ENCODE results near the gene CRPPA. TPM values are rescaled to one million over a fixed set of nuclear protein-coding genes. Genes with fewer than 3 reads are reported as not detected.

The CRPPA gene
- 1.4 and 2.6 TPM in 2 replicates for total RNA-seq (ENCODE audit: low replicate concordance)

DNA sequence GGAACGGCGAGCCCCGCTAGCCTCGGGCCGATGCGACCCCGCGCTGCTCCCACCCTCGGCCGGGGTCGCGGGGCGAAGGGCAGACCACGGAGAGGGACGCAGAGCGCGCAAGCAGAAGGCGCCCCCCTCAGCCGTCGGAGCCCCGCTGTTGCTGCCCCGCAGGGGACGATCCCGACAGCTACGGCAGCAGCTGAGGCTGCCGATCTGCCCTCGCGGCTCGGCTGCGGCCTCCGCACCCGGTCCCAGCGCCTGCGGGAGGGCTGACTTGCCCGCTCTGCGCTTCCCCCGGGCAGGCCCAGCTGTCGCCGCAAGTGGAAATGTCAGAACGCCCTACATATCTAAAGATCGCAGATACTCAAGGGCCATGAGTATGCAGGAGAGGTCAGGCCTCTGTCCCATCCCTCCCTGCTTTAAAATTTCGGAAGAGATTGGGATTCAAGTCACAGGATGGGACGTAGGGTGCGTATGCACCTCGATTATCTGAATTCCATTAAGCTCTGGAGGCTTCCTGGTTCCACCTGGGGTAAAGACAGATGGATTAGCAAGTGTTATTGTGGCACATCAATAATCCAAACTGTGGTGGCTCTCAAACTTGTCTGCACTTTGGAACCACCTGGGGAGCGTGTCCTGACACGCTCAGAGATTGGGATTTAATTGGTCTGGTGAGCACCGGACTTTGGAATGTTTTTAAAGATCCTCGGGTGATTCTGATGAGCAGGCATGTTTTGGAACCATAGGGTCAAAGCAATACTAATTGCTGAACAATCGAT is at the start of gene CRPPA:
TSS of gene CRPPA (minus strand) at position 206 of the 770 bp plus-strand sequence. CDS start 216 bp downstream, outside the sequence.
- Histone ChIP-seq H2AFZ (replicated peaks) (peak within 1 kb of the TSS; percentile 79), H3K27me3 (no peaks in the 10 kb centered on the region), H3K4me3 (peak within 1 kb of the TSS; percentile 60), H3K27ac (no peak within 1 kb of the TSS), H3K9ac (peak within 1 kb of the TSS; percentile 57), H3K4me1 (peaks cover 6% of the 10 kb centered on the region), H3K4me2 (peak within 1 kb of the TSS; percentile 84), H4K20me1 (ENCODE audit: low read depth) (no peaks in the 10 kb centered on the region), H3K79me2 (ENCODE audit: low read depth) (no peaks in the 10 kb centered on the region), H3K36me3 (no peaks in the 10 kb centered on the region), H3F3A (ENCODE audit: low read depth) (peaks cover 19% of the 10 kb centered on the region), H3K9me3 (ENCODE audit: low read depth) (no peaks in the 10 kb centered on the region)
- no peak for TF ChIP-seq EZH2 (IDR thresholded peaks at IDR 0.05)
- TF ChIP-seq, protein P1, sequence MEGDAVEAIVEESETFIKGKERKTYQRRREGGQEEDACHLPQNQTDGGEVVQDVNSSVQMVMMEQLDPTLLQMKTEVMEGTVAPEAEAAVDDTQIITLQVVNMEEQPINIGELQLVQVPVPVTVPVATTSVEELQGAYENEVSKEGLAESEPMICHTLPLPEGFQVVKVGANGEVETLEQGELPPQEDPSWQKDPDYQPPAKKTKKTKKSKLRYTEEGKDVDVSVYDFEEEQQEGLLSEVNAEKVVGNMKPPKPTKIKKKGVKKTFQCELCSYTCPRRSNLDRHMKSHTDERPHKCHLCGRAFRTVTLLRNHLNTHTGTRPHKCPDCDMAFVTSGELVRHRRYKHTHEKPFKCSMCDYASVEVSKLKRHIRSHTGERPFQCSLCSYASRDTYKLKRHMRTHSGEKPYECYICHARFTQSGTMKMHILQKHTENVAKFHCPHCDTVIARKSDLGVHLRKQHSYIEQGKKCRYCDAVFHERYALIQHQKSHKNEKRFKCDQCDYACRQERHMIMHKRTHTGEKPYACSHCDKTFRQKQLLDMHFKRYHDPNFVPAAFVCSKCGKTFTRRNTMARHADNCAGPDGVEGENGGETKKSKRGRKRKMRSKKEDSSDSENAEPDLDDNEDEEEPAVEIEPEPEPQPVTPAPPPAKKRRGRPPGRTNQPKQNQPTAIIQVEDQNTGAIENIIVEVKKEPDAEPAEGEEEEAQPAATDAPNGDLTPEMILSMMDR (IDR thresholded peaks at IDR 0.05): no peak
- TF ChIP-seq EZH2phosphoT487 (IDR thresholded peaks at IDR 0.05): no peak
- Mint-ChIP-seq H3K4me3 (peak within 1 kb of the TSS; percentile 86), H3K27me3 (ENCODE audit: insufficient read depth, low read depth) (peaks cover 6% of the 10 kb centered on the region), H3K36me3 (no peaks in the 10 kb centered on the region), H3K27ac (peak within 1 kb of the TSS; percentile 28), H3K9me3 (peaks cover 3% of the 10 kb centered on the region), H3K4me1 (peaks cover 26% of the 10 kb centered on the region)
- DNase-seq (ENCODE audit: low spot score): peak; percentile 68

DNA sequence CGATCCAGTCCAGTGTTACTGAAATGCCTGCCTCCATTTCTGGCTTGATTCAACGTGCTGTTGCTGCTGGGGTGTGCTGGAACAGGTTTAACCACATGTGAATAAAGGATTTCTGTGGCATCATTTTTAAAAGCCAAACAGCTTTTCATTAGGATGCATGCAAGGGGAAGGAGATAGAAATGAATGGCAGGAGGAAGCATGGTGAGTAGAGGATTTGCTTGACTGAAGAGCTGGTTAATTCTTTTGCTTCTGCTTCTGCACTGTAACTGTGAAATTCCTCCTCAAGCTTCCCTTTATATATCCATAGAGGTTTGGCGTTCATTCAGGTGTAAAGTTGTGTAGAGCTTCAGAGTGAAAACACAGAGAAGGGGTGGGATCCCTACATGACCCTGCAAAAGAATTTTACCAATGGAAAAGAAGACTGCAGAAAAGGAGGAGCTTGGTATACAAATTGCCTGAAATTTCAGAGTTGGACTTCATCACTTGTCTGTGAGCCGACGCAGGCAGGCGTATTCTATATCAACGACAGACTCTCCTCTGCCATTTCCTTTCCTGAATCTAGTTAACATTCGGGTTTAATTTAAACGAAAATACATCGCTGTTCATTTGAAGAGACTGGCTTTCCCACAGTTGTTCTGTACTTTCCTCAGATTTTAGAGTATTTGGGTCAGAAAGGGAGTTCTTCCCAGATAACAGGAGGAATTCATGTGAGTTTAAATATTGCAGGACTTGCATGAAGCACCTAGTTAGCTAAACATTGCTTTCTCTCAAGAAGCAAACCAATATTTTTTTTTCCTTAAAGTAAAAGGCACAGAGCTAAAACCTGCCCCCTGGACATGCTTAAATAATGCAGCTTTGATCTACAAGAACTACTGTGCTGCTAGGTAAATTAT is 44.4 kb upstream of the CRPPA start, which contains the start of gene SOSTDC1:
TSS of gene SOSTDC1 (minus strand) at position 270 of the 893 bp plus-strand sequence. CDS start at position 200, 70 bp downstream.
- H3K4me1 Mint-ChIP-seq: peaks cover 43% of the 10 kb centered on the region
- Histone ChIP-seq H3K9me3 (ENCODE audit: low read depth) (no peaks in the 10 kb centered on the region), H3K4me3 (peak within 1 kb of the TSS; percentile 8), H3K9ac (no peak within 1 kb of the TSS), H3K79me2 (ENCODE audit: low read depth) (no peaks in the 10 kb centered on the region), H3F3A (ENCODE audit: low read depth) (peaks cover 7% of the 10 kb centered on the region), H3K36me3 (no peaks in the 10 kb centered on the region), H3K27ac (peak within 1 kb of the TSS; percentile 42), H3K4me1 (peaks cover 22% of the 10 kb centered on the region), H3K27me3 (no peaks in the 10 kb centered on the region), H2AFZ (replicated peaks) (peak within 1 kb of the TSS; percentile 88), H4K20me1 (ENCODE audit: low read depth) (no peaks in the 10 kb centered on the region), H3K4me2 (peak within 1 kb of the TSS; percentile 65)
- no peaks in the 10 kb centered on the region for H3K9me3 Mint-ChIP-seq
- peak within 1 kb of the TSS; percentile 83 for H3K4me3 Mint-ChIP-seq
- peak; percentile 54 for DNase-seq (ENCODE audit: low spot score)
- H3K36me3 Mint-ChIP-seq: no peaks in the 10 kb centered on the region
- no peak for TF ChIP-seq EZH2 (IDR thresholded peaks at IDR 0.05)
- TF ChIP-seq, protein P1 (IDR thresholded peaks at IDR 0.05): no peak
- TF ChIP-seq EZH2phosphoT487 (IDR thresholded peaks at IDR 0.05): no peak
- H3K27me3 Mint-ChIP-seq (ENCODE audit: insufficient read depth, low read depth): no peaks in the 10 kb centered on the region
- H3K27ac Mint-ChIP-seq: peak within 1 kb of the TSS; percentile 98

DNA sequence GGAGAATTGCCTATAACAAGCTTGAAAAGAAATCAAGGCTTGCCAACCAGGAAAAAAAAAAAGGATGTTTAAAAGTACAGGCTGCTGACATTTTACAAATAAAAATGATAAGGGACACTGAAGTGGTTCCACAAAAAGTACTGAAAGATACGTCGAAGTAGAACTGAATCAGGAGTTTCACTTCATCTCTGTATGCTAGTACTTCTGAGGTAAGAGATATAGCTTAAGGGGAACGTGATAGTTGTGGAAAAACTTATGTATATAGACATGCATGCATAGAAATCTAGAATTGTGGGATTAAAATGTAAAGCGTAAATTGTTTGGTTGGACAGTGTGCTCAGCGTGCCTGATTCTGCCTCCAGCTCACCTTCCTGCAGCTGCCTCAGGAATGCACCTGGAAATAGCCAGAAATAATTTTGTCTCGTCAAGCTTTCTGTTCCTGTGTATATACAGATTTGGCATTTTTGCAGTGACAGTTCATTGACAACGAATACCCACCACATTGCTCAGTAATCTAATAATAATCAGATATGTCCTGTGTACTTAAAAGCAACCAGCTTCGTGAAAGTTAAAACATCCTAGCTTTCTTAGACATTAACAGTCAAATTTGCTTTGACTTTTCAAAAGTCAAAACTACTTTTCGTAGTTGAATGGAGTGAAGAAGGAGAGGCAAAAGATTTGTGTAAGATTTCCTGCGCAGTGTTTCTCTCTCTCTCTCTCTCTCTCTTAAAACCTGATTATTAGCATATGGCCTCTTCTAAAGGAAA is 42.8 kb upstream of the CRPPA start:
- H3K79me2 ChIP-seq (ENCODE audit: low read depth): no peaks in the 10 kb centered on the region
- peak overlapping the region; percentile 65 for H3K4me2 ChIP-seq
- H3K4me1 ChIP-seq: peaks cover 22% of the 10 kb centered on the region
- H3K9me3 Mint-ChIP-seq: no peaks in the 10 kb centered on the region
- H2AFZ ChIP-seq (replicated peaks): no peak overlapping the region
- H4K20me1 ChIP-seq (ENCODE audit: low read depth): no peaks in the 10 kb centered on the region
- no peaks in the 10 kb centered on the region for H3K9me3 ChIP-seq (ENCODE audit: low read depth)
- H3K4me3 Mint-ChIP-seq: peak overlapping the region; percentile 83
- H3K36me3 ChIP-seq: no peaks in the 10 kb centered on the region
- no peak overlapping the region for H3K9ac ChIP-seq
- DNase-seq (ENCODE audit: low spot score): no peak
- H3K4me3 ChIP-seq: peak overlapping the region; percentile 8
- H3K27me3 Mint-ChIP-seq (ENCODE audit: insufficient read depth, low read depth): no peaks in the 10 kb centered on the region
- no peaks in the 10 kb centered on the region for H3K27me3 ChIP-seq
- TF ChIP-seq EZH2phosphoT487 (IDR thresholded peaks at IDR 0.05): no peak
- TF ChIP-seq, protein P1 (IDR thresholded peaks at IDR 0.05): no peak
- no peak for TF ChIP-seq EZH2 (IDR thresholded peaks at IDR 0.05)
- H3K27ac ChIP-seq: no peak overlapping the region
- H3K4me1 Mint-ChIP-seq: peaks cover 43% of the 10 kb centered on the region
- H3K36me3 Mint-ChIP-seq: no peaks in the 10 kb centered on the region
- peak overlapping the region; percentile 91 for H3K27ac Mint-ChIP-seq
- H3F3A ChIP-seq (ENCODE audit: low read depth): peaks cover 7% of the 10 kb centered on the region
